CD4-positive, alpha-beta T cell treated with Interleukin-1 beta for 1 hour (primary cell): ENCODE data around the gene C10orf95.

Source experiments
- DNase-seq, 2 donors: peaks; one replicate each; pipeline ENCODE4 v3.0.0-alpha.2; 2020 to 2022

Gene C10orf95

DNA sequence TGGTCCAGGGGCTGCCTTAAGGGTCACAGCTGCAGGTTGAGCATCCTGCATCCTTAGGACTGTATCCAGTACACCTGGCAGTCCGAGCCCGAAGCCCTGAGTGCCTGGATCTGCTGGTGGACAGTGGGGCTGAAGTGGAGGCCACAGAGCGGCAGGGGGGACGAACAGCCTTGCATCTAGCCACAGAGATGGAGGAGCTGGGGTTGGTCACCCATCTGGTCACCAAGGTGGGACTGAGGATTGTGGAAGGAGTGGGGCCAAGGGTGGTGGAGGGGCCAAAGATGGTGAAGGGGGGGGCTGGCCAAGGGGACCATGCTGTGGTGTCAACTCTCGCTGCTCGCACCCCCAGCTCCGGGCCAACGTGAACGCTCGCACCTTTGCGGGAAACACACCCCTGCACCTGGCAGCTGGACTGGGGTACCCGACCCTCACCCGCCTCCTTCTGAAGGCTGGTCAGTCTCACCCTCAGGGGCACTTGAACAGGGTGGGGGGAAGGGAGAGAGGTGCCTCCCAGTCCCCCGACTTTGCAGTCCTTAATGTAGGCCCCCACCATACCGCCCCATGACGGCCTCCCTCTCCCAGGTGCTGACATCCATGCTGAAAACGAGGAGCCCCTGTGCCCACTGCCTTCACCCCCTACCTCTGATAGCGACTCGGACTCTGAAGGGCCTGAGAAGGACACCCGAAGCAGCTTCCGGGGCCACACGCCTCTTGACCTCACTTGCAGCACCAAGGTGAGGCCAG, 50.6 kb downstream of the C10orf95 start:
- DNase-seq, result no peak

DNA sequence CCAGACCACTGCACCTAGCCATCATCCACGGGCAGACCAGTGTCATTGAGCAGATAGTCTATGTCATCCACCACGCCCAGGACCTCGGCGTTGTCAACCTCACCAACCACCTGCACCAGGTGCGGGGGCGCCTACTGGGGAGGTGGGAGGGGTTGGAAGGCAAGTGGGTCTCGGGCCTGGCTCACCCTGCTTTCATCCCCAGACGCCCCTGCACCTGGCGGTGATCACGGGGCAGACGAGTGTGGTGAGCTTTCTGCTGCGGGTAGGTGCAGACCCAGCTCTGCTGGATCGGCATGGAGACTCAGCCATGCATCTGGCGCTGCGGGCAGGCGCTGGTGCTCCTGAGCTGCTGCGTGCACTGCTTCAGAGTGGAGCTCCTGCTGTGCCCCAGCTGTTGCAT, 51.3 kb downstream of the C10orf95 start:
- peak in 1 of 2 donors; percentile 12 for DNase-seq
